Measurements from ENCODE around the gene PCP4.
"Not testable (repeated sequence)": the region's sequence is repeated elsewhere in the genome, so short reads cannot be mapped to it uniquely, and the experiment has no call there.

The PCP4 gene

GRCh38 chr21:39881661-39882060 is 14.4 kb downstream of the PCP4 start:
- DNase-seq (ENCODE audit: low read depth), result no peak
- TF ChIP-seq CTCF (IDR thresholded peaks at IDR 0.05; ENCODE audit: low read length, missing control alignments), result no peak
- no peak overlapping the region for H3K4me3 ChIP-seq (replicated peaks; ENCODE audit: low read depth, low read length)

- DNase-seq (ENCODE audit: low read depth), result no peak
- no peak overlapping the region for H3K4me3 ChIP-seq (replicated peaks; ENCODE audit: low read depth, low read length)
- TF ChIP-seq CTCF (IDR thresholded peaks at IDR 0.05; ENCODE audit: low read length, missing control alignments), result no peak
These were observed 15.1 kb downstream of the PCP4 start for GRCh38 chr21:39882151-39882838.

- no peak for TF ChIP-seq CTCF (IDR thresholded peaks at IDR 0.05; ENCODE audit: low read length, missing control alignments)
- no peak for DNase-seq (ENCODE audit: low read depth)
- H3K4me3 ChIP-seq (replicated peaks; ENCODE audit: low read depth, low read length), result no peak overlapping the region
These were observed 15.6 kb downstream of the PCP4 start for GRCh38 chr21:39882839-39883195.

- TF ChIP-seq CTCF (IDR thresholded peaks at IDR 0.05; ENCODE audit: low read length, missing control alignments), result no peak
- no peak for DNase-seq (ENCODE audit: low read depth)
- H3K4me3 ChIP-seq (replicated peaks; ENCODE audit: low read depth, low read length), result no peak overlapping the region
These were observed 18.0 kb downstream of the PCP4 start for GRCh38 chr21:39885119-39885848.

- no peak for TF ChIP-seq CTCF (IDR thresholded peaks at IDR 0.05; ENCODE audit: low read length, missing control alignments)
- DNase-seq (ENCODE audit: low read depth), result no peak
These were observed 21.6 kb downstream of the PCP4 start for GRCh38 chr21:39888848-39889247.

GRCh38 chr21:39891111-39891510 is 23.9 kb downstream of the PCP4 start:
- no peak overlapping the region for H3K4me3 ChIP-seq (replicated peaks; ENCODE audit: low read depth, low read length)
- DNase-seq (ENCODE audit: low read depth), result no peak
- no peak for TF ChIP-seq CTCF (IDR thresholded peaks at IDR 0.05; ENCODE audit: low read length, missing control alignments)

More at GRCh38 chr21:39888848-39889247, 21.6 kb downstream of the PCP4 start:
- H3K4me3 ChIP-seq (replicated peaks; ENCODE audit: low read depth, low read length), result no peak overlapping the region

GRCh38 chr21:39891863-39892262 is 24.6 kb downstream of the PCP4 start:
- not testable (repeated sequence) for H3K4me3 ChIP-seq (replicated peaks; ENCODE audit: low read depth, low read length); DNase-seq (ENCODE audit: low read depth)

Data from fibroblast of pulmonary artery (primary cell).